GM23248 (cell line): ENCODE results near the gene BAHCC1.

Experiments
- EZH2 ChIP-seq: fragments of 200-600 bp; sonication (generic); IDR thresholded peaks from 2 replicates; pipeline ENCODE4 v1.6.1; 2018; ENCODE audit warnings: antibody characterized with exemption, mild to moderate bottlenecking; ENCODE audit not compliant: insufficient read depth, poor library complexity, severe bottlenecking
- EZH2phosphoT487 ChIP-seq: fragments of 200-600 bp; sonication (generic); IDR thresholded peaks from 2 replicates; pipeline ENCODE4 v1.6.1; 2018; ENCODE audit warnings: antibody characterized with exemption, moderate library complexity, mild to moderate bottlenecking, low read depth; ENCODE audit not compliant: insufficient read depth

- TF ChIP-seq EZH2phosphoT487 = no peak
- no peak for TF ChIP-seq EZH2
These were observed 89.1 kb downstream of the BAHCC1 start for GRCh38 chr17:81484195-81484979.
